Measurements from ENCODE around the gene SIRPA.

Gene SIRPA

GRCh38 chr20:1958426-1958825 lies 63.2 kb downstream of the SIRPA start:
- no peak for DNase-seq
- TF ChIP-seq, protein P1, sequence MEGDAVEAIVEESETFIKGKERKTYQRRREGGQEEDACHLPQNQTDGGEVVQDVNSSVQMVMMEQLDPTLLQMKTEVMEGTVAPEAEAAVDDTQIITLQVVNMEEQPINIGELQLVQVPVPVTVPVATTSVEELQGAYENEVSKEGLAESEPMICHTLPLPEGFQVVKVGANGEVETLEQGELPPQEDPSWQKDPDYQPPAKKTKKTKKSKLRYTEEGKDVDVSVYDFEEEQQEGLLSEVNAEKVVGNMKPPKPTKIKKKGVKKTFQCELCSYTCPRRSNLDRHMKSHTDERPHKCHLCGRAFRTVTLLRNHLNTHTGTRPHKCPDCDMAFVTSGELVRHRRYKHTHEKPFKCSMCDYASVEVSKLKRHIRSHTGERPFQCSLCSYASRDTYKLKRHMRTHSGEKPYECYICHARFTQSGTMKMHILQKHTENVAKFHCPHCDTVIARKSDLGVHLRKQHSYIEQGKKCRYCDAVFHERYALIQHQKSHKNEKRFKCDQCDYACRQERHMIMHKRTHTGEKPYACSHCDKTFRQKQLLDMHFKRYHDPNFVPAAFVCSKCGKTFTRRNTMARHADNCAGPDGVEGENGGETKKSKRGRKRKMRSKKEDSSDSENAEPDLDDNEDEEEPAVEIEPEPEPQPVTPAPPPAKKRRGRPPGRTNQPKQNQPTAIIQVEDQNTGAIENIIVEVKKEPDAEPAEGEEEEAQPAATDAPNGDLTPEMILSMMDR (IDR thresholded peaks at IDR 0.05; ENCODE audit: low read depth, low read length, missing control alignments): no peak
- Histone ChIP-seq H3K27ac (no peak overlapping the region), H3K4me3 (ENCODE audit: low read depth, low read length) (no peak overlapping the region), H3K36me3 (replicated peaks) (no peaks in the 10 kb centered on the region), H3K27me3 (replicated peaks) (no peaks in the 10 kb centered on the region)
- in situ Hi-C loops (cut with HindIII; ENCODE audit: low pct_ligation_motif_present, low sequenced_read_pairs): no loop called here

DNA sequence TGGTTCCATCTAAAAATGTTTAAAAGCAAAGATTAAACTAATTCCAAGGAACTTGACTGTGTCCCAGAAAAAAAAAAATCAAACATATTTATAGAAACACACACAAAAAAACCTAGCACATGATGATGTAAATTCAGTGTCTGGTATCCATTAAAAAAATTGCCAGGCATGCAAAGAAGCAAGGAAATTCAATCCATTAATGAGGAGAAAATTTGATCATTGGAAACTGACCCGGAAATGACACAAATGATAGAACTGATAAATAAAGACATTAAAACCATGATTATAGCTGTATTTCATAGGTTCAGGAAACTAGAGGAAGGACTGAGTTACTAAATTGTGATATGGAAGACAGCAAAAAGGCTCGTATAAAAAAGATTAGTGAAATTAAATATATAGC lies 63.9 kb downstream of the SIRPA start:
- Histone ChIP-seq H3K27me3 (replicated peaks) (no peaks in the 10 kb centered on the region), H3K36me3 (replicated peaks) (no peaks in the 10 kb centered on the region), H3K4me3 (ENCODE audit: low read depth, low read length) (no peak overlapping the region), H3K27ac (no peak overlapping the region)
- DNase-seq: no peak
- TF ChIP-seq, protein P1 (IDR thresholded peaks at IDR 0.05; ENCODE audit: low read depth, low read length, missing control alignments): no peak
- in situ Hi-C loops (cut with HindIII; ENCODE audit: low pct_ligation_motif_present, low sequenced_read_pairs): no loop called here

DNA sequence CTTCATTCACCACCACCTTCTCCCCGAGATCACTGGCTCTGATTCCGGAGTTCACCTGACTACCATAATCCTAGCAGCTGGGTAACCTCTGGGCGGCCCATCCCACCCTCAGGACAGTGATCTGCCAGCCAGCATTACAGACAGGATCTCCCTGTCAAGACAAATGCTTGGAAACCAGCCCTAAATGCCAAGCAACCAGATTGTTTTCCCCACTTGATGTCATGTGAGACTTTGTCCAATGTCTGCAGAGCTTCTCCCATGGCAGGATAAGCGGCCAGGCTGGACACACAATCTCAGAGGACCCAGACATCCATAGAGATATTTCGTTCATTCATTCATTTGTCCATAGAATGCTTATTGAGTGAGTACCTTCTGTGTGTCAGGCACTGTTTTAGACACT lies 66.2 kb downstream of the SIRPA start:
- Histone ChIP-seq H3K27ac (no peak overlapping the region), H3K4me3 (ENCODE audit: low read depth, low read length) (no peak overlapping the region), H3K36me3 (replicated peaks) (no peaks in the 10 kb centered on the region), H3K27me3 (replicated peaks) (peaks cover 3% of the 10 kb centered on the region)
- in situ Hi-C loops (cut with HindIII; ENCODE audit: low pct_ligation_motif_present, low sequenced_read_pairs): no loop called here
- no peak for DNase-seq
- TF ChIP-seq, protein P1 (IDR thresholded peaks at IDR 0.05; ENCODE audit: low read depth, low read length, missing control alignments): no peak

DNA sequence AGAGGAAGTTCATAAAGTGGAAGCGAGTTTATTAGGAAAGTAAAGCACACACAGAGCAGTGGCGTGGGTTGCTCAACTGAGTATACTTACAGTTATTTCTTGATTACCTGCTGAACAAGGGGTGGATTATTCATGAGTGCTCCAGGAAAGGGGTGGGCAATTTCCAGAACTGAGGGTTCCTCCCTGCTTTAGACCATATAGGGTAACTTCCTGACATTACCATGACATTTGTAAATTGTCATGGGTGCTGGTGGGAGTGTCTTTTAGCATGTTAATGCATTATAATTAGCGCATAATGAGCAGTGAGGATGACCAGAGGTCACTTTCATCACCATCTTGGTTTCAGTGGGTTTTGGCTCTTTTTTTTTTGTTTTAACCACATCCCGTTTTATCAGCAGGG lies 68.9 kb downstream of the SIRPA start:
- Histone ChIP-seq H3K36me3 (replicated peaks) (no peaks in the 10 kb centered on the region), H3K27me3 (replicated peaks) (peaks cover 3% of the 10 kb centered on the region), H3K27ac (no peak overlapping the region), H3K4me3 (ENCODE audit: low read depth, low read length) (no peak overlapping the region)
- in situ Hi-C loops (cut with HindIII; ENCODE audit: low pct_ligation_motif_present, low sequenced_read_pairs): no loop called here
- DNase-seq: no peak
- TF ChIP-seq, protein P1 (IDR thresholded peaks at IDR 0.05; ENCODE audit: low read depth, low read length, missing control alignments): no peak

DNA sequence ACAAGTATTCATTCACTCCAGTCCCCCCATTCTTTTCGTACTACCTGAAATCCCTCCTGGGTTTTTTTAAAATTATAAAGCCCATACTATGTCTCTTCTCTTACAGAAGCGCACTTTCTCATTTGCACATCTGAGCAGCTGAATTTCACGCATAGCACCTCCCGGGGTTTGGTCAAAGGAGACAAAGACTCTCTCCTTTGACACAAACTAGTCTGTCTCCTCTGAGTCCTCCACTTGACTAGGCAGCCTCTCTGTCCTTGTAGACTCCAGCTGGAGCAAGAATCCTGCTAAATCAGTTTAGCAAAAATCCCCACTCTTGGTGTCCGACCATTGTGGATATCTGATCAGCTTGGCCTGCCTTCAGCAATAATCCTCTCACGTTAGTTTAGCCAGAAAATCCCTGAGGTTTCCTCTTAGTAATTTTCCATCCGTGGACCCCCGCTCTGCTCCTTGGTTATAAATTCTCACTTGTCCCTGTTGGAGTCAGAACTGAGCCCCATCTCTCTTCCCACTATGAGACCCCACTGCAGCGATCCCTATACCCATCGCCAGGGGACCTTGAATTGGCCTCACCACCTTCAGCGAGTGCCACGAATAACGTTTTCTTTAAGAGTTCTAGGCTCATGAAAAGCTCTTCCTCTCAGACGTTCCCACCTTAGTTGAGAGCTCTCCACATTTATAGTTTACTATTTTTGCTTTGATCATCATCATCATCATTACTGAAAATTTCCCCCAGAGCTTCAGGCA lies 69.6 kb downstream of the SIRPA start:
- in situ Hi-C loops (cut with HindIII; ENCODE audit: low pct_ligation_motif_present, low sequenced_read_pairs): no loop called here
- Histone ChIP-seq H3K27ac (no peak overlapping the region), H3K27me3 (replicated peaks) (peaks cover 3% of the 10 kb centered on the region), H3K4me3 (ENCODE audit: low read depth, low read length) (no peak overlapping the region), H3K36me3 (replicated peaks) (no peaks in the 10 kb centered on the region)
- TF ChIP-seq, protein P1 (IDR thresholded peaks at IDR 0.05; ENCODE audit: low read depth, low read length, missing control alignments): peak; percentile 36
- no peak for DNase-seq

Data from brain microvascular endothelial cell (primary cell).